HAP-1 (cell line): Measurements from ENCODE around the gene GALK1.
"Not testable (repeated sequence)": the region's sequence is repeated elsewhere in the genome, so short reads cannot be mapped to it uniquely, and the experiment has no call there.

Experiments
- DNase-seq, 2 experiments: peaks; one replicate each; pipeline ENCODE4 v3.0.0-alpha.2; 2016 to 2020; ENCODE audit warnings: low spot score in 2 of 2
- H3K27me3 ChIP-seq: fragments of 250-450 bp; sonication (Bioruptor Pico); 2 replicates; pipeline ENCODE4 v1.5.1; 2020; ENCODE audit warnings: low read depth, mild to moderate bottlenecking, moderate library complexity
- H3K36me3 ChIP-seq: fragments of 250-450 bp; sonication (Bioruptor Pico); replicated peaks from 2 replicates; pipeline ENCODE4 v1.5.1; 2020; ENCODE audit warnings: mild to moderate bottlenecking
- H3K4me1 ChIP-seq: fragments of 250-450 bp; sonication (Bioruptor Pico); 2 replicates; pipeline ENCODE4 v1.5.1; 2020; ENCODE audit warnings: mild to moderate bottlenecking
- H3K4me3 ChIP-seq: fragments of 250-450 bp; sonication (Bioruptor Pico); 2 replicates; pipeline ENCODE4 v1.5.1; 2020; ENCODE audit warnings: mild to moderate bottlenecking, moderate library complexity
- H3K9me3 ChIP-seq: fragments of 250-450 bp; sonication (Bioruptor Pico); 2 replicates; pipeline ENCODE4 v1.5.1; 2020; ENCODE audit warnings: mild to moderate bottlenecking, moderate library complexity
- in situ Hi-C: fragments of 300-500 bp; cut with MboI; formaldehyde crosslinking; loops from 3 replicates; pipeline ENCODE4 v1.14.3; 2020; ENCODE audit warnings: low sequenced_read_pairs, inconsistent platforms, mixed read lengths

Gene GALK1

GRCh38 chr17:75778066-75778860 lies 13.3 kb upstream of the GALK1 start:
- Histone ChIP-seq H3K4me3 (peak overlapping the region; percentile 75), H3K36me3 (peaks cover 38% of the 10 kb centered on the region), H3K4me1 (peaks cover 18% of the 10 kb centered on the region)
- in situ Hi-C loops, H3K27me3 ChIP-seq, DNase-seq, H3K9me3 ChIP-seq: not testable (repeated sequence)

GRCh38 chr17:75777296-75777922 lies 12.4 kb upstream of the GALK1 start:
- H3K27me3 ChIP-seq = no peaks in the 10 kb centered on the region
- no peaks in the 10 kb centered on the region for H3K9me3 ChIP-seq
- peaks cover 38% of the 10 kb centered on the region for H3K36me3 ChIP-seq
- DNase-seq = no peak
- in situ Hi-C loops = no loop called here
- H3K4me3 ChIP-seq = peak overlapping the region; percentile 75
- H3K4me1 ChIP-seq = peaks cover 14% of the 10 kb centered on the region

GRCh38 chr17:75776386-75777295 lies 11.6 kb upstream of the GALK1 start:
- H3K4me1 ChIP-seq = peaks cover 14% of the 10 kb centered on the region

GRCh38 chr17:75774991-75775668 lies 10.1 kb upstream of the GALK1 start:
- H3K27me3 ChIP-seq = no peaks in the 10 kb centered on the region
- DNase-seq = no peak
- H3K4me3 ChIP-seq = no peak overlapping the region
- in situ Hi-C loops = no loop called here
- peaks cover 10% of the 10 kb centered on the region for H3K4me1 ChIP-seq
- H3K36me3 ChIP-seq = peaks cover 38% of the 10 kb centered on the region
- no peaks in the 10 kb centered on the region for H3K9me3 ChIP-seq

More at GRCh38 chr17:75776386-75777295, 11.6 kb upstream of the GALK1 start:
- Histone ChIP-seq H3K36me3 (peaks cover 38% of the 10 kb centered on the region), H3K4me3 (no peak overlapping the region), H3K9me3 (no peaks in the 10 kb centered on the region), H3K27me3 (no peaks in the 10 kb centered on the region)
- in situ Hi-C loops = no loop called here
- DNase-seq = no peak

- DNase-seq = no peak
- Histone ChIP-seq H3K9me3 (no peaks in the 10 kb centered on the region), H3K27me3 (no peaks in the 10 kb centered on the region), H3K4me1 (peaks cover 8% of the 10 kb centered on the region; the same call in 1 of the 2 replicates), H3K4me3 (no peak overlapping the region), H3K36me3 (peaks cover 38% of the 10 kb centered on the region)
- in situ Hi-C loops = no loop called here
Observed at GRCh38 chr17:75774471-75774990, 9.5 kb upstream of the GALK1 start.

GRCh38 chr17:75773808-75774470 lies 8.9 kb upstream of the GALK1 start:
- Histone ChIP-seq H3K9me3 (no peaks in the 10 kb centered on the region), H3K27me3 (no peaks in the 10 kb centered on the region), H3K36me3 (peaks cover 32% of the 10 kb centered on the region), H3K4me3 (no peak overlapping the region), H3K4me1 (peaks cover 8% of the 10 kb centered on the region; the same call in 1 of the 2 replicates)
- in situ Hi-C loops = no loop called here
- DNase-seq = no peak

- in situ Hi-C loops = no loop called here
- no peak overlapping the region for H3K4me3 ChIP-seq
- H3K36me3 ChIP-seq = peaks cover 25% of the 10 kb centered on the region
- peaks cover 8% of the 10 kb centered on the region; the same call in 1 of the 2 replicates for H3K4me1 ChIP-seq
- no peak for DNase-seq
- no peaks in the 10 kb centered on the region for H3K27me3 ChIP-seq
- H3K9me3 ChIP-seq = no peaks in the 10 kb centered on the region
Observed at GRCh38 chr17:75773121-75773807, 8.3 kb upstream of the GALK1 start.

GRCh38 chr17:75771334-75772281 lies 6.6 kb upstream of the GALK1 start:
- H3K9me3 ChIP-seq = no peaks in the 10 kb centered on the region
- no peak overlapping the region for H3K4me3 ChIP-seq
- H3K4me1 ChIP-seq = no peaks in the 10 kb centered on the region
- in situ Hi-C loops = no loop called here
- DNase-seq = no peak
- no peaks in the 10 kb centered on the region for H3K27me3 ChIP-seq
- H3K36me3 ChIP-seq = peaks cover 8% of the 10 kb centered on the region

GRCh38 chr17:75769536-75769935 lies 4.5 kb upstream of the GALK1 start:
- no peaks in the 10 kb centered on the region for H3K27me3 ChIP-seq
- no peaks in the 10 kb centered on the region; the same call in 1 of the 2 replicates for H3K36me3 ChIP-seq
- in situ Hi-C loops = no loop called here
- H3K4me3 ChIP-seq = no peak overlapping the region
- H3K9me3 ChIP-seq = no peaks in the 10 kb centered on the region
- no peaks in the 10 kb centered on the region; the same call in 1 of the 2 replicates for H3K4me1 ChIP-seq
- DNase-seq = no peak

GRCh38 chr17:75767881-75768280 lies 2.9 kb upstream of the GALK1 start:
- Histone ChIP-seq H3K36me3 (peaks cover 2% of the 10 kb centered on the region; the same call in 1 of the 2 replicates), H3K4me1 (peaks cover 8% of the 10 kb centered on the region), H3K4me3 (no peak overlapping the region), H3K9me3 (no peaks in the 10 kb centered on the region), H3K27me3 (no peaks in the 10 kb centered on the region)
- no peak for DNase-seq
- in situ Hi-C loops = no loop called here

GRCh38 chr17:75765981-75766380 lies 989 bp upstream of the GALK1 start:
- peaks cover 8% of the 10 kb centered on the region for H3K4me1 ChIP-seq
- in situ Hi-C loops = no loop called here
- H3K27me3 ChIP-seq = no peaks in the 10 kb centered on the region
- DNase-seq = no peak
- peaks cover 2% of the 10 kb centered on the region; the same call in 1 of the 2 replicates for H3K36me3 ChIP-seq
- H3K4me3 ChIP-seq = no peak overlapping the region
- no peaks in the 10 kb centered on the region for H3K9me3 ChIP-seq
